ENCODE data around the gene FAF1. TPM values are rescaled to one million over a fixed set of nuclear protein-coding genes. Genes with fewer than 3 reads are reported as not detected.

The FAF1 gene
- total and polyA plus RNA-seq, 2 of the 8 experiments (the other 6 are each of a cell fraction or from before 2014, with no cell fraction given): 10.8 to 65.9 TPM

DNA sequence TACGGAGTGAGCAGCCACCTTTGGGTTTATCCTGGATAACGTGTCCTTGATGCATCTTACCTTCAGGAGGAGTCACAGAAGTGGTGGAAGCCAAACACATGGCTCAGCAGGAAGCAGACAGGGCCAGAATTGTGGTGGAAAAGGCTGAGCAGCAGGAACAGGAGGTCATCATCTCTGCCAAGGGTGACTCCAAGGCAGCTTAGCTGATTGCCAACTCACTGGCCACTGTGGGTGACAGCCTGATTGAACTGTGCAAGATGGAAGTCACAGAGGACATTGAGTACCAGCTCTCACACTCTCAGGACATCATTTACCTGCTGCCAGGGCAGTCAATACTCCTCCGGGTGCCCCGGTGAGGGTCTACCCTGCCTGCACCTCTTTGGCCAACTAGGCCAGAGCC, 179.3 kb downstream of the FAF1 start (continued):
- TF ChIP-seq CHD7 (IDR thresholded peaks at IDR 0.05; ENCODE audit: insufficient replicate concordance, low read length) (no peak), NANOG (IDR thresholded peaks at IDR 0.05; ENCODE audit: insufficient read depth, low read depth, low read length, poor library complexity, severe bottlenecking) (no peak), CHD2 (IDR thresholded peaks at IDR 0.05; ENCODE audit: low read length) (no peak), RBBP5 (IDR thresholded peaks at IDR 0.05; ENCODE audit: borderline replicate concordance, low read depth, low read length) (no peak), SUZ12 (IDR thresholded peaks at IDR 0.05; ENCODE audit: low read length) (no peak), ASH2L (IDR thresholded peaks at IDR 0.05; ENCODE audit: low read length) (no peak)
- TF ChIP-seq, protein P1, sequence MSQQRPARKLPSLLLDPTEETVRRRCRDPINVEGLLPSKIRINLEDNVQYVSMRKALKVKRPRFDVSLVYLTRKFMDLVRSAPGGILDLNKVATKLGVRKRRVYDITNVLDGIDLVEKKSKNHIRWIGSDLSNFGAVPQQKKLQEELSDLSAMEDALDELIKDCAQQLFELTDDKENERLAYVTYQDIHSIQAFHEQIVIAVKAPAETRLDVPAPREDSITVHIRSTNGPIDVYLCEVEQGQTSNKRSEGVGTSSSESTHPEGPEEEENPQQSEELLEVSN (IDR thresholded peaks at IDR 0.05): no peak

Data from H1 (cell line).